CD4-positive, alpha-beta T cell treated with Interferon gamma for 1 hour (primary cell): Measurements from ENCODE around the gene CELF5.

Source experiments
- DNase-seq: peaks from one replicate; pipeline ENCODE4 v3.0.0-alpha.2; 2020

Gene CELF5

GRCh38 chr19:3224346-3225168 is at the start of gene CELF5:
Gene CELF5, plus strand, starts transcription at chr19:3224661. Its CDS starts 79 bp downstream, at chr19:3224740.
- peak; percentile 52 for DNase-seq

- peak; percentile 28 for DNase-seq
Measured at GRCh38 chr19:3175781-3176714, 48.4 kb upstream of the CELF5 start.

- peak; percentile 70 for DNase-seq
Measured at GRCh38 chr19:3176715-3177501, 47.6 kb upstream of the CELF5 start.

GRCh38 chr19:3178377-3178972 is 46.0 kb upstream of the CELF5 start, which contains the start of gene S1PR4:
Gene S1PR4, plus strand, starts transcription at chr19:3178769. Its CDS starts 24 bp downstream, at chr19:3178793.
- peak; percentile 77 for DNase-seq

GRCh38 chr19:3178973-3179738 is 45.3 kb upstream of the CELF5 start:
- no peak for DNase-seq

- peak; percentile 27 for DNase-seq
Measured at GRCh38 chr19:3179739-3180293, 44.6 kb upstream of the CELF5 start.

GRCh38 chr19:3183721-3184641 is 40.5 kb upstream of the CELF5 start:
- no peak for DNase-seq

- no peak for DNase-seq
Measured at GRCh38 chr19:3184847-3185460, 39.5 kb upstream of the CELF5 start.

GRCh38 chr19:3185461-3186159 is 38.9 kb upstream of the CELF5 start, which contains the start of gene NCLN:
Gene NCLN, plus strand, starts transcription at chr19:3185930. Its CDS starts 101 bp downstream, at chr19:3186031.
- DNase-seq, result peak; percentile 91

- no peak for DNase-seq
Measured at GRCh38 chr19:3186160-3186688, 38.2 kb upstream of the CELF5 start.

- no peak for DNase-seq
Measured at GRCh38 chr19:3186891-3187661, 37.4 kb upstream of the CELF5 start.

GRCh38 chr19:3187662-3188511 is 36.6 kb upstream of the CELF5 start:
- no peak for DNase-seq

- DNase-seq, result no peak
Measured at GRCh38 chr19:3188627-3189596, 35.5 kb upstream of the CELF5 start.

- no peak for DNase-seq
Measured at GRCh38 chr19:3189702-3190469, 34.6 kb upstream of the CELF5 start.

- no peak for DNase-seq
Measured at GRCh38 chr19:3190470-3190770, 34.0 kb upstream of the CELF5 start.
